Prostate gland (tissue), 2 donors: ENCODE data around the gene LIPH.

Experiments
- CTCF ChIP-seq, 4 experiments: fragments of 200-600 bp in 2 of 4; fragments of 450-650 bp in 2 of 4; sonication (generic) in 2 of 4; IDR thresholded peaks; 1 replicate in 3 of 4; 2 replicates in 1 of 4; pipeline ENCODE4 v1.5.1; 2016 to 2019; ENCODE audit warnings: antibody characterized with exemption in 4 of 4, mild to moderate bottlenecking in 2 of 4, moderate library complexity in 2 of 4
- POLR2A ChIP-seq: fragments of 450-650 bp; IDR thresholded peaks from one replicate; pipeline ENCODE4 v1.6.1; 2016; ENCODE audit warnings: antibody characterized with exemption, mild to moderate bottlenecking
- POLR2AphosphoS5 ChIP-seq: sonication (generic); formaldehyde crosslinking; IDR thresholded peaks from one replicate; pipeline ENCODE4 v1.6.1; 2017; ENCODE audit warnings: antibody characterized with exemption

GRCh38 chr3:185527364-185527763, 25.0 kb downstream of the LIPH start:
- no peak for TF ChIP-seq POLR2AphosphoS5
- TF ChIP-seq CTCF (IDR thresholded peaks at IDR 0.05) = no peak
- no peak for TF ChIP-seq POLR2A
